ENCODE results near the gene UBE2V1.

UBE2V1 gene

DNA sequence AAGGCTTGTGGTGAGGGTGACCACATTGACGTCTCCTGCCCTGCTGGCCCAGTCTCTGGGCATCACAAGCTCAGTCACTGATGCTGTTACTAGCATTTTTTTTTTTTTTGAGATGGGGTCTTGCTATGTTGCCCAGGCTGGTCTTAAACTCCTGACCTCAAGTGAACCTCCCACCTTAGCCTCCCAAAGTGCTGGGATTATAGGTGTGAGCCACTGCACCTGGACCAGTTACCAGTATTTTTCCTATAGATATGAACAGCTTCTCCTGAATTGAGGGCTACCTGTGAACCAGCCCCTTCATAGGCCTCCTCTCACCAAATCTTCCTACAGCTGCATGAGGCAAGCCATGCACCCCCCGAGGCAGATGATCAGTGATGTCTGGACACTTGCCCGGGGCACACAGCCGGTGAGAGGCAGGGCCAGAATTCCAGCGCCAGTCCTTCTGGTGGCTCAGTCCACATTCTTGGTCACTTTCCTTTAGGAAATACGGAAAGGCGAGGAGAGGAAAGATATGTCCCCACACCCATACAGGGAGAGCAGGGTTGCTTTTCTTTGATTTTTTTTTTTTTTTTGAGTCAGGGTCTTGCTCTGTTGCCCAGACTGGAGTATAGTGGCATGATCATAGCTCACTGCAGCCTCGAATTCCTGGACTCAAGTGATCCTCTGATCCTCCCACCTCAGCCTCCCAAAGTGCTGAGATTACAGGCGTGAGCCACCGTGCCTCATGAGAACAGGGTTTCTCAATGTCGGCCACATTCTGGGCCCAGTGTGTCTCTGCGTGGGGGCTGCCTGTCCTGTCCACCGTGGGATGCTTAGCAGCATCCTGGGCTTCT, 50.7 kb downstream of the UBE2V1 start:
- no peak for TF ChIP-seq POLR2A (IDR thresholded peaks at IDR 0.05; ENCODE audit: low read depth, low read length)
- DNase-seq (ENCODE audit: insufficient read length, low spot score) = no peak
- no peak for FAIRE-seq

DNA sequence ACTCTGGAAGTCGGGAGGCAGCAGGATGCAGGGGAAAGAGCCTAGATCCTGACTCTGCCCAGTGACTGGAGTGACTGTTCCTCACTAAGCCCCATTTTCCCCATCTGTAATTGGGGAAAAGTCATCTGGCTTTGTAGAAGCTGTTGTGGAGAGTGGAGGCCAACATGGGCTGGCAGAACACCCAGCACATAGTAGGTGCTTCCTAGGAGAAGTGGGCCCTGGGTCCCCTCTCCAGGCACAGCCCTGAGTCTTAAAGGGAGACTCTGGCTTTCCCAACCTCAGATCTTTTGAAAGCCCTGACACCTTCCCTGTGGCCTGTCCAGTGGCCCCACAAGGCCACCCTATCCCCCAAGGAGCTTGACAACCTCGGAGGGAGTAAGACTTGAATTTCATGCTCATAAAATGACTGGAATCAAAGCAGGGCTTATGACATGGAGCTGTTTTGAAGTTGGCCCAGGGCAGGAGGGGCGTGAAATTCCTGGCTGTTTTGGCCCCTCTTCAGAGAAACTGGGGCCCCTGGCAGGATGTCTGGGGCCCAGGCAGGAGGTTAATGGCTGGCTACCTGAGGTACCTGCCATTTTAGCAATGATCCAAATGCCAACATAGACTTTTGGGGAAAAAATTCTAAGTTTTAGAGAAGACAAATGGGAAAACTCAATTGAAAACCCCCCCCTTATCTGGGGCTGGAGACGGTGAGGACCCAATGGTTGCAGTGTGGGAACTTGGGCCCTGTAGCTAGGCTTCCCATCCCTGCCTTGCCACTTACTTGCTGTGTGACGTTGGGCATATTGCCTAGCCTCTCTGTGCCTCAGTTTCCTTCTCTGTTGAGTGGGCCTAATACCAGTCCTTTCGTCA, 51.6 kb downstream of the UBE2V1 start:
- no peak for DNase-seq (ENCODE audit: insufficient read length, low spot score)
- TF ChIP-seq POLR2A (IDR thresholded peaks at IDR 0.05; ENCODE audit: low read depth, low read length) = no peak
- no peak for FAIRE-seq

DNA sequence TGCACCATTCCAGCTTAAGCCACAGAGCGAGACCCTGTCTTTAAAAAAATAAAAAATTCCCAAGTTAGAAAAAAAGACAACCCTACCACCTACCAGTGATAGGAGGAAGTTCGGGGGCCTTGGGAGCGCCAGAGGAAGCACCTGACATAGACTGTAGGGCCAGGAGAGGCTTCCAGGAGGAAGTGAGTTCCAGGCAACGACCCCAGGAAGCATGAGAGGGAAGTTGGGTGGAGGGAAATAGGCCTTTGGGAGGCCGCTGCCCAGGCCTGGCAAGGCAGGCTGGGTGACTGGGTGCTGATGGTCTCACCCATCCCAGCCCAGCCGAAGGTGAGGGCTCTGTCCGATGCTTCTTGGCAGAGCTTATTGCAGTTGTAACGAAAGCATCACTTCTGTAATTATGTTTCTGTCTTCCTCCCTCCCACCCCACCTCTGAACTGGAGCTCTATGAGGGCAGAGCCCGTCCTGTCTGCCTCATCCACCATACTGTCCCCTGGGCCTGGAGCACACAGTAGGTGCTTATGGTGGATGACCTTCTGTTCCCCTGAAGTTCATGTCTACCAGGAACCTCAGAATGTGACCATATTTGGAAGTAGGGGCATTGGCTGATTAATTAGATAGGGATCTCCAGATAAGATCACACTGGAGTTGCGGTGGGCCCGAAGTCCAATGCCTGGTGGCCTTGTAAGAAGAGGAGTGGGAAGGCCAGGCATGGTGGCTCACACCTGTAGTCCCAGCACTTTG, 54.1 kb downstream of the UBE2V1 start:
- FAIRE-seq (no peak), DNase-seq (ENCODE audit: insufficient read length, low spot score) (no peak)
- TF ChIP-seq POLR2A (IDR thresholded peaks at IDR 0.05; ENCODE audit: low read depth, low read length) = no peak

DNA sequence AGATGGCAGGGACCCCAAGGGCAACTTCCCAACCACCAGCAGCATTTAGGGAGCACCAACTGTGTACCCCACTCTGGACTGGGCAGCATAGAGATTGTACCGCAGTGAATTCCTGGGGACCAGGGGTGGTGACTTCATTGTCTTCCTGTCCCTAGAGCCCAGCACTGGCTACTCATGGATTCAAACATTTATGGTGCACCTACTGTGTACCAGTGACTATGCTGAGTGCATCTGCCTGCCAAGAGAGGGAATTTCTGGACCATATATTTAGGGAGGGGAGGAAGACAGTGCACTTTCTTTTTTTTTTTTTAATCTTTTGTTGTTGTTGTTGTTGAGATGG, 55.3 kb downstream of the UBE2V1 start:
- DNase-seq (ENCODE audit: insufficient read length, low spot score) = no peak
- FAIRE-seq = no peak
- TF ChIP-seq POLR2A (IDR thresholded peaks at IDR 0.05; ENCODE audit: low read depth, low read length) = no peak

DNA sequence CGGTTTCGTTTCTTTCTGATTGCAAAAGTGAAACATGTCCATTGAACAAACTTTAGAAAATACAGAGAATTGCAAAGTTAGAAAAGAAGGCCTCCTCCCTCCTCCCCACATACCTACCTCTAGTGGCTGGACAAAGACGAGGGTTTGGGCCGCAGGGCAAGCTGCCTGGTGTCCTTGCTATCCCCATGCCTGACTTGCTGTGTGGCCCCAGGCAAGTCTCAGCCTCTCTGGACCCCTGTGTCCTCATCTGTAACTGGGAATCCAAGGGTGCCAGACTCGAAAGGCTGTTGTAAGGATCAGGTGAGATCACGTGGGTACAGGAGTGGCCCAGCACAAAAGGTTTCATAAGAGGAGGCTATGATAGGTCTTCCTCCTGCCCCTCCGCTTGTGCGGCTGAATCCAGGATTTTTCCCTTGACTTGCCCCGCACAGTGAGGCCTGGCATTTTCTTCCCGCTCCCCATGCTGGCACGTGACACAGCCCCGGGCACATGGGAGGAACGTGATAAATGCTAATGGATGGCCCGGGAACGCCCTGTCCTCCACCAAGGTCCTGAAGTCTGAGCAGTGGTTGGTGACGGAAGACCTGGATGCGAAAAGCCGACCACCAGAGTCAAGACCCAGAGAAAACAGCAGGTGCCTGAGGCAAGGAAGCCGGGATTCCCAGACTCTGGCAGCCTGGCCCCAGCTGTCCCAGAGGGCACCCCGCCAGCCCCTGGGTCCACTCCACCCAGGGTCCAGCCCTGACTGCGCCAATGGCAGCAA, 55.8 kb downstream of the UBE2V1 start:
- no peak for DNase-seq (ENCODE audit: insufficient read length, low spot score)
- no peak for TF ChIP-seq POLR2A (IDR thresholded peaks at IDR 0.05; ENCODE audit: low read depth, low read length)
- no peak for FAIRE-seq

DNA sequence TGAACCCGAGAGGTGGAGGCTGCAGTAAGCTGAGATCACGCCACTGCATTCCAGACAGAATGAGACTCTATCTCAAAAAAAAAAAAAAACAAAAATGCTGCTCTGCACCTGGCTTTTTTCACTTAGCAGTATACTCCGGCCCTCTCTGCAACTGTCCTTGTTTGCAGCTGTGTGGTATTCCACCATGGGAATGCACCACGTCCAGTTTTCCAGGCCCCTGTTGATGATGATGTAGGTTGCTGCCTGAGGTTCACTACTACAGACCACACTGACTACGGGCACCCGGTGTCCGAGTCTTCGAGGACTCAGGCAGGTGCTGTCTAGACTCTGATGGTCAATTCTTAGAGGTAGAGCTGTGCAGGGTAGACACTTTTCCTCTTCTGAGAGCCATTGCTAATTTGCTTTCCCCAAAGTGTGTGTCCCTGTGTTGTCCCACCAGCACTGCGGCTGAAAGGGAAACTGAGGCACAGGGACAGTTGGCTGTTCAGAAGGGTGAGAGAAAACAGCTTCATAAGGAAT, 56.5 kb downstream of the UBE2V1 start:
- no peak for TF ChIP-seq POLR2A (IDR thresholded peaks at IDR 0.05; ENCODE audit: low read depth, low read length)
- FAIRE-seq = no peak
- no peak for DNase-seq (ENCODE audit: insufficient read length, low spot score)

DNA sequence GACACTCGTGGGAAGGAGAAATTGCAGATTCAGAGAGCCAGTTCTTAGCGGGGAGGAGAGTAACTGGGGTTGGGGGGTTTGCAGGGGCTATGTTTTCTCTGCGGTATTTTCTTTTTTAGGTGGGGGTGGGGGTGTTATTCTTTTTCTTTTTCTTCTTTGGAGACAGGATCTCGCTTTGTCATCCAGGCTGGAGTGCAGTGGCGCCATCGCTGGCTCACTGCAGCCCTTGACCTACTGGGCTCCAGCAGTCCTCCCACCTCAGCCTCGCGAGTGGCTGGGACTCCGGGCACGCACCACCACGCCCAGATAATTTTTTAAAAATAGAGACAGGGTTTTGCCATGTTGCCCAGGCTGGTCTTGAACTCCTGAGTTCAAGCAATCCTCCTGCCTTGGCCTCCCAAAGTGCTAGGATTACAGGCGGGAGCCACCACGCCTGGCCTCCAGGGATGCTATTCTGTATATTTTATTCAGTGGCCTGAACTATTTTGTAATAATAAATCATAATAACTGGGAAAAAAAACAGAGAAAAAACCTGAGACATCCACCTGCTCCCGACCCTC, 57.3 kb downstream of the UBE2V1 start:
- DNase-seq (ENCODE audit: insufficient read length, low spot score) (no peak), FAIRE-seq (no peak)
- TF ChIP-seq POLR2A (IDR thresholded peaks at IDR 0.05; ENCODE audit: low read depth, low read length) = no peak

DNA sequence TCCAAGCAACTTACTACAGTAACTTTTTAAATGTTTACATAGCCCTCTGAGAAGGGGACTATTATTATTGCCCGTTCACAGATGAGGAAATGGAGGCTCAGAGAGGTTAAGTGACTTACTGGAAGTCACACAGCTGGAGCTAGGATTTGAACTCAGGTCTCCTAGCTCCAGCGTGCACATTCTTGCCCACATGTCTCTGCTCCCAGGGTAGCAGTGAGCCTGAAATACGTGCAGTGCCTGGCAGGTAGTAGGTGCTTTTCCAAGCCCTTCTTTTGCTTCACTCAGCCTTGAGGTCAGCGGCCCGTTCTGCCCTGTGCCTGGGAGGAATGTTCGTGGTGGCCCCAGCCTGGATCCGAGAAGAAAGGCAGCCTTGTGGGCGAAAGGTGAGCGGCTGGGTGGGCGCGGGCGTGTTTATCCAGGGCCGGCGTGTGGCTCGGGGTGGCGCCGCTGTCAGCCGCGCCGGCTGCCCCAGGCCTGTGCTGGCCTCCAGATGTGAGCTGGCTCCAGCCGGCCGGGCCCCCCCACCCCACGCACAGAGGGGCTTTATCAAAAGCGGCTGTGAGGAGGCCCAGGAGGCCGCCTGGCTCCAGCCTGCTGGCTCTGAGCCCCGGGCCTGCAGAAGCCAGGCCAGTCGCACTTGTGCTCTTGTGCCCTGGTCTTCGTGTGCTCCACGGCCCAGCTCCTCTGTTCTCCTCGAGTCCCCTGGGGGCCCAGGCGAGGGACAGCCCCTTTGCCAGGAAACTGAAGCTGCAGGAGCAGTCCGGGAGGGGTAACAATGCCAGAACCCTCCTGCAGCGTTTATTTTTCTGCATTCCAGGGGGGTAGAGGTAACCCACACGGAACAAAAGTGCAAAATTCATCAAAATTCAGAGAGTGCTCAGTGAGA, 58.1 kb downstream of the UBE2V1 start:
- no peak for DNase-seq (ENCODE audit: insufficient read length, low spot score)
- TF ChIP-seq POLR2A (IDR thresholded peaks at IDR 0.05; ENCODE audit: low read depth, low read length) = no peak
- no peak for FAIRE-seq

DNA sequence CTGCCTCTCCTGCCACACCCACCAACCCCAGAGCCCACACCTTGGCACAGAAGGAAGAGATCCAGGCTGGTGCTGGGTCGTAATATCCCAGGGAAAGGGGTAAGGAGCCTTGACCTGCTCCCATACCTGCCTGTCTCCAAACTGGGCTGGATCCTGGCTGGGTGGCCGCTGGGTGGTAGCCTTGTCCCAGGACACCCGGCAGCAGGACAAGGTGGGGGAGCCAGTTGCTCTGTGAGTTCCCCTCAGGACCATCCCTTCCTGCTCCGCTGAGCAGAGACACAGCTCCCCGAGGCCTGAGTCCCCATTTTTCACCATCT, 58.8 kb downstream of the UBE2V1 start:
- DNase-seq (ENCODE audit: insufficient read length, low spot score) (no peak), FAIRE-seq (no peak)
- no peak for TF ChIP-seq POLR2A (IDR thresholded peaks at IDR 0.05; ENCODE audit: low read depth, low read length)

DNA sequence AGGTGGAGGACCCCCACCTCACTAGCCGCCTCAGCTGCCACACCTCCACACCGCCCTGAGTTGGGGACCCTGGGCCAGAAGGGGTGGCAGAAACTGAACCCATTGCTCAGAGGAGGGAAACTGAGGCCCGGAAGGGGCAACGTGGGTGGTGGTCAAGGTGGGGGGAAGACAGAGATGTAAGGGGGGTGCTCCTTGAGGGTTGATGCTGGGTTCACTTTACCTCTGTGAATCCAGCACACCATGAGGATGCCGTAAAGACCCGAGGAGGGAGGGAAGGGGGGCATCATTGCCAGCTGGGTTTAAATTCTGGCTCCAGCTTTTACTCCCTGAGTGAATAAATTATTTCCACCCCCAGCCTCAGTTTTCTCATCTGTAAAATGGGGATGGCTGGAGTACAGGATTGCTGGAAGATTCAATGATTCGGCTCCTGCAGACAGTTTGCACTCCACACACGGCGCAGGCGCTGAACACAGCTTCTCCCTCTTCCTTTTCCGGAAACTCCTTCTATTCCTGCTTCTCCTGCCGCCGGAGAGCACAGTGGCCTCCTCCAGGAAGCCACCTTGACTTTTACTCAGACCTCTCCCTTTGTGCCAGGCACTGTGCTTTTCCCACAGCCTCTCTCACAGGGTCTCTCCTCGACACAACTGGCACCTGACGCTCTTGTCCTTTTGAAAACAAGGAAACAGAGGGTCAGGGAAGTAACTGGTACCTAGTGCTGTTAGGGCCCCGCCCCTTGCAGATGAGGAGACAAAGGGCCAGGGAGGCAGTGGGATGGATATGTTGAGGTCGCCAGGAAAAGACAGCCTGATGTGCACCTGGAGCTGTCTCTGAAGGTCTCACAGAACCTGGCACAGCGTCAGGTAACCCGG, 59.4 kb downstream of the UBE2V1 start:
- FAIRE-seq (no peak), DNase-seq (ENCODE audit: insufficient read length, low spot score) (no peak)
- TF ChIP-seq POLR2A (IDR thresholded peaks at IDR 0.05; ENCODE audit: low read depth, low read length) = no peak

DNA sequence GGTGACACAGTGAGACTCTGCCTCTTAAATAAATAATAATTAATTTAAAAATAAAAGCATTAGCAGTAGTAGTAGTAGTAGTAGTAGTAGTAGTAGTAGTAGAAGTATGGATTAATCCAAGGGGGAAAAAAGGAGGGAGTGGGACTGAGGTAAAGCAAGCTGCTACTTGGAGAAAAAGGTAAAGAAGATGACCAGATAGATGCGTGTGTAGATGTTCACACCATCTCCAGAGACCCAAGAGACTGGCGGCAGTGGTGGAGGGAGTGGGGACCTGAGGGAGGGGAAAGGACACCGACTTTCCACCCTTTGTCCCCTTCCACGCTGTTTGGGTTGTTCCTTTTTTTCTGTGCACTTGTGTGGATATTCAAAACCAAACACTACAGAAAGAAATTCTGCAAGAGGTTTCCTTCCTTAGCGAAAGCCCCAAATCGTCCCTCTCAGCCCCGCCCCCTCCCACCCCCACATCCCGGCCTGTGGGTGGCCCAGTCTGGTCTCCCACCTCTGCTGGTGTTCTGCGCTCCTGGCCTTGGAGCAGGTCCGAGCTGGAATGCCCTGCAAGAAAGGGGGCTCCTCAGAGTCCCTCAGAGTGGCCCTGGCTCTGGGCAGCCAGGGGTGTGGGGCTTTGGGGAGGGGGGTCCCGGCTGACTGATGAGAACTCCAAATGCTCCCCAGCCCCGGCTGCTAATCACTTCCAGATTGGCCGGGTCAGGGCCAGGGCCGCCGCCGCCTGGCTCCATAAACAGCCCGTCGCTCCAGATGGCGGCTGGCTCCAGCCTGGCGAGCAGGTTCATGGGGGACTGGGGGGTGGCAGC, 60.2 kb downstream of the UBE2V1 start:
- DNase-seq (ENCODE audit: insufficient read length, low spot score) = no peak
- no peak for TF ChIP-seq POLR2A (IDR thresholded peaks at IDR 0.05; ENCODE audit: low read depth, low read length)
- no peak for FAIRE-seq
